HUDEP-2 (cell line): ENCODE results near the gene TPPP.

Experiments
- DNase-seq, 76 experiments: peaks; one replicate each; lab custom pipeline; 2025; ENCODE audit not compliant: unreplicated experiment in 76 of 76; lab: John Stamatoyannopoulos, UW

TPPP gene

GRCh38 chr5:610744-611730, 82.1 kb downstream of the TPPP start:
- DNase-seq: no peak

DNA sequence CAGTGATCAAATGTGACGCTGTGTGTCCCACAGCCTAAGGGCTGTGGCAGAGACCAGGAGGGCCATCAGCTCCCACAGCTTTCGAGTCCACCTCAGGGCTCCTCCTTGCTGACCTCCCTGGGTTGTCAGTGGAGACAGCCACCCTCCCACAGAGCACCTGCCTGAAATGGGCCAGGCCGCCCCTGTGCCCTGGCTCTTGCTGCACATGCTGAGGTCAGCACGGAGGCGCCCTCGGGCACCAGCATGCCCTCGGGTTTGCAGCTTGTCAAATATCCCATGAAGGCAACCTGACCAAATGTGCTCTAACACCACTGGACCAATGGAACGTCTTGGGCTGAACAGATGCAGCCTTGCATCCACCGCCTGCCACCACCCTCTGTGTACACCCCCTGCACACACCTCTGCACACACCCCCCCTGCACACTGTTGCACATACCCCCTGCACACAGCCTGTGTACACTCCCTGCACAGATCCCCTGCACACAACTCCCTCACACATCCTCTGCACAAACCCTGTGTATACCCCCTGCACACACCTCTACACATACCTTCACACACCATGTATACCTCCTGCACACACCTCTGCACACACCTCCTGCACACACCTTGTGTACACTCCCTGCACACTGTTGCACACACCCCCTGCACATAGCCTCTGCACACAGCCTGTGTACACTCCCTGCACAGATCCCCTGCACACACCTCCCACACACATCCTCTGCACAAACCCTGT, 83.0 kb downstream of the TPPP start:
- DNase-seq: no peak
